ENCODE measurements around the gene STEEP1. TPM values are rescaled to one million over a fixed set of nuclear protein-coding genes. Genes with fewer than 3 reads are reported as not detected.

STEEP1 gene
- total and polyA plus RNA-seq, 2 of the 13 experiments (the other 11 are each of a cell fraction or from before 2014, with no cell fraction given), result 7.7 to 23.1 TPM

DNA sequence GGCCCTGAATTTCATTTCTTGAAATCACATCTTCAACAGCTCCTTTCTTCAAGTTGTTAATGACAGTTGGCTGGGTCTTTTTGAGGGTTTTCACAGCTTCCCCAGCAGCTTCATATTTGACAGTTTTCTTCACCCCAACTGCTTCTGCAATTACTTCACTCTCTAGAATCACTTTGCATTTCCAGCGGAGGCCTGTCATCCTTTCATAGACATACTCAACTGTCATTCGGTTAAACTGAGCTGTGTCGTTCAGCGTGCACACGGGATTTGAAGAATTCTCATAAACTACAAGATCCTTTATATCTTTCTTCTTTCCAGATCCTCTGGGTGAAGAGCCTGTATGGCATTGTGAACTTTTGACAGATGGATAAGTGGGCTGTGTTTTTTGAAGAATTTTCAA is 24.6 kb upstream of the STEEP1 start (continued):
- no peak for TF ChIP-seq THYN1 (CRISPR knock-in tag; IDR thresholded peaks at IDR 0.05; ENCODE audit: borderline replicate concordance, low read depth)
- TF ChIP-seq, protein P1, sequence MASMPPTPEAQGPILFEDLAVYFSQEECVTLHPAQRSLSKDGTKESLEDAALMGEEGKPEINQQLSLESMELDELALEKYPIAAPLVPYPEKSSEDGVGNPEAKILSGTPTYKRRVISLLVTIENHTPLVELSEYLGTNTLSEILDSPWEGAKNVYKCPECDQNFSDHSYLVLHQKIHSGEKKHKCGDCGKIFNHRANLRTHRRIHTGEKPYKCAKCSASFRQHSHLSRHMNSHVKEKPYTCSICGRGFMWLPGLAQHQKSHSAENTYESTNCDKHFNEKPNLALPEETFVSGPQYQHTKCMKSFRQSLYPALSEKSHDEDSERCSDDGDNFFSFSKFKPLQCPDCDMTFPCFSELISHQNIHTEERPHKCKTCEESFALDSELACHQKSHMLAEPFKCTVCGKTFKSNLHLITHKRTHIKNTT (CRISPR knock-in tag; IDR thresholded peaks at IDR 0.05), result no peak
- TF ChIP-seq ZNF282 (IDR thresholded peaks at IDR 0.05; ENCODE audit: partially characterized antibody), result no peak
- TF ChIP-seq, protein P2, sequence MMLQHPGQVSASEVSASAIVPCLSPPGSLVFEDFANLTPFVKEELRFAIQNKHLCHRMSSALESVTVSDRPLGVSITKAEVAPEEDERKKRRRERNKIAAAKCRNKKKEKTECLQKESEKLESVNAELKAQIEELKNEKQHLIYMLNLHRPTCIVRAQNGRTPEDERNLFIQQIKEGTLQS (CRISPR knock-in tag; IDR thresholded peaks at IDR 0.05), result no peak

DNA sequence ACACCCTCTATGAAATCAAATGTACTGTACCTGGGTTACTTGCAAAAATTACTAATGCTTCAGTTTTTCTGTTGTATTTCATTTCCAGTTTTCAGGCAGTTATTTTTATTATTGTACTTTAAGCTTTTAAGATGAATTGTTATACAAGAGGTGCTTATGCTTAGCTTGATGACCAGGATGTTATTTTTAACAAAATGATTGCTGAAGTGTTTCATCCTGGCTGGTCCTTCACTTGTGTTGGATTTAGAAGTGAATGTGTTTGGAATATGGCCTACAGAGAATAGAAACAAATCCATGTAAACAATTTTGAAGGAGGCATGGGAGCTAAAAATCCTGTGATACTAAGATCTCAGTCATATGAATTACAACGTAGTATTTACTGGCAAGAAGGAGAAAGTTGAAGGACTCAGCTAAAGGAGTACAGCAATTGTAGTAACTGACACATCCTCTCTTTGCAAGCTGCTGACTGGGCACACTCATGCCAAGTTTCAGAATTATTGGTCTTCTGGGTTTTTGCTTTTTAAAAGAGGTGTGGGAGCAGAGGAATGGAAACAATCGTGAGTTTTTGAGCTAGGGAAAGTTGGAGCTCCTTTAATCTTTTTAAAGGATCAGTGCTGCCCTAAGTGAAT is 18.3 kb upstream of the STEEP1 start:
- no peak for DNase-seq (ENCODE audit: low spot score)
- BruUV-seq (replicated peaks), result no TSS peak
- Histone ChIP-seq H3K27ac (ENCODE audit: extremely low read length, insufficient read depth, low read length) (no peak overlapping the region), H3K79me2 (ENCODE audit: insufficient read depth, low read length) (no peaks in the 10 kb centered on the region), H3K9me3 (ENCODE audit: low read length) (no peaks in the 10 kb centered on the region), H3K4me2 (ENCODE audit: low read depth, low read length) (no peak overlapping the region), H3K9ac (ENCODE audit: insufficient read depth, low read depth, low read length) (no peak overlapping the region), H3K27me3 (ENCODE audit: control insufficient read depth in 1 of 2, insufficient read depth in 2 of 2, low read length in 2 of 2) (no peaks in the 10 kb centered on the region), H3K4me3 (replicated peaks in 1 of 3; ENCODE audit: insufficient read depth in 1 of 3, low read depth in 2 of 3, low read length in 3 of 3) (no peak overlapping the region), H3K4me1 (ENCODE audit: insufficient read depth, low read length) (no peaks in the 10 kb centered on the region), H4K20me1 (ENCODE audit: insufficient read depth, low read length) (no peaks in the 10 kb centered on the region), H3K36me3 (replicated peaks in 1 of 2; ENCODE audit: control insufficient read depth in 1 of 2, insufficient read depth in 2 of 2, low read length in 2 of 2) (no peaks in the 10 kb centered on the region; a peak in 1 of 5 replicates), H2AFZ (ENCODE audit: low read length) (no peak overlapping the region)
- ChIA-PET CTCF (ENCODE audit: low intra/inter-chr PET ratio, low total read pairs) (no interaction called here), POLR2A (no interaction called here)
- no peak for ATAC-seq
- intact Hi-C loops (cut with micrococcal nuclease; ENCODE audit: unreplicated experiment), result no loop called here
- 93% methylated on average over 2 of the region's 2 CpGs for WGBS (ENCODE audit: low lambda C conversion rate)
- FAIRE-seq, result no peak
- in situ Hi-C loops (cut with HindIII; ENCODE audit: extremely low pct_ligation_motif_present, low pct_unique_long_range_greater_than_20kb), result no loop called here
- TF ChIP-seq MIER2 (CRISPR knock-in tag; IDR thresholded peaks at IDR 0.05), result no peak
- TF ChIP-seq SRF (IDR thresholded peaks at IDR 0.05; ENCODE audit: low read depth, low read length), result no peak
- TF ChIP-seq, protein P3, sequence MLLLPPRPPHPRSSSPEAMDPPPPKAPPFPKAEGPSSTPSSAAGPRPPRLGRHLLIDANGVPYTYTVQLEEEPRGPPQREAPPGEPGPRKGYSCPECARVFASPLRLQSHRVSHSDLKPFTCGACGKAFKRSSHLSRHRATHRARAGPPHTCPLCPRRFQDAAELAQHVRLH (CRISPR knock-in tag; IDR thresholded peaks at IDR 0.05; ENCODE audit: borderline replicate concordance, low read depth), result no peak
- no peak for TF ChIP-seq PHB2 (IDR thresholded peaks at IDR 0.05; ENCODE audit: partially characterized antibody)
- TF ChIP-seq, protein P4, sequence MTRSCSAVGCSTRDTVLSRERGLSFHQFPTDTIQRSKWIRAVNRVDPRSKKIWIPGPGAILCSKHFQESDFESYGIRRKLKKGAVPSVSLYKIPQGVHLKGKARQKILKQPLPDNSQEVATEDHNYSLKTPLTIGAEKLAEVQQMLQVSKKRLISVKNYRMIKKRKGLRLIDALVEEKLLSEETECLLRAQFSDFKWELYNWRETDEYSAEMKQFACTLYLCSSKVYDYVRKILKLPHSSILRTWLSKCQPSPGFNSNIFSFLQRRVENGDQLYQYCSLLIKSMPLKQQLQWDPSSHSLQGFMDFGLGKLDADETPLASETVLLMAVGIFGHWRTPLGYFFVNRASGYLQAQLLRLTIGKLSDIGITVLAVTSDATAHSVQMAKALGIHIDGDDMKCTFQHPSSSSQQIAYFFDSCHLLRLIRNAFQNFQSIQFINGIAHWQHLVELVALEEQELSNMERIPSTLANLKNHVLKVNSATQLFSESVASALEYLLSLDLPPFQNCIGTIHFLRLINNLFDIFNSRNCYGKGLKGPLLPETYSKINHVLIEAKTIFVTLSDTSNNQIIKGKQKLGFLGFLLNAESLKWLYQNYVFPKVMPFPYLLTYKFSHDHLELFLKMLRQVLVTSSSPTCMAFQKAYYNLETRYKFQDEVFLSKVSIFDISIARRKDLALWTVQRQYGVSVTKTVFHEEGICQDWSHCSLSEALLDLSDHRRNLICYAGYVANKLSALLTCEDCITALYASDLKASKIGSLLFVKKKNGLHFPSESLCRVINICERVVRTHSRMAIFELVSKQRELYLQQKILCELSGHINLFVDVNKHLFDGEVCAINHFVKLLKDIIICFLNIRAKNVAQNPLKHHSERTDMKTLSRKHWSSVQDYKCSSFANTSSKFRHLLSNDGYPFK (CRISPR knock-in tag; IDR thresholded peaks at IDR 0.05; ENCODE audit: borderline replicate concordance), result no peak
- no peak for TF ChIP-seq ZNF792 (CRISPR knock-in tag; IDR thresholded peaks at IDR 0.05)
- no peak for TF ChIP-seq SYNCRIP (IDR thresholded peaks at IDR 0.05; ENCODE audit: insufficient read depth, low read depth, low read length)
- no peak for TF ChIP-seq ZNF101 (CRISPR knock-in tag; IDR thresholded peaks at IDR 0.05; ENCODE audit: borderline replicate concordance, low read depth)
- TF ChIP-seq ZNF883 (CRISPR knock-in tag; IDR thresholded peaks at IDR 0.05; ENCODE audit: not compliant biosample characterization), result no peak

All from HepG2 (cell line).